ENCODE data around the gene MYO5A. TPM values are rescaled to one million over a fixed set of nuclear protein-coding genes. Genes with fewer than 3 reads are reported as not detected.
A peak's percentile ranks its signal among the peaks of the same experiment; 100 is the strongest.

The MYO5A gene
- 17.6 TPM for total RNA-seq (2021; ENCODE audit: unreplicated experiment)
- 9.4 and 10.3 TPM in 2 replicates for polyA plus RNA-seq (2012)
- Bru-seq, nascent RNA = percentile 64 among the genes with signal in this experiment
- percentile 71 among the genes with signal in this experiment for BruChase-seq, experiment 1, labeled RNA remaining after a 6-hour chase
- percentile 58 among the genes with signal in this experiment for BruChase-seq, experiment 2, labeled RNA remaining after a 2-hour chase
- long read RNA-seq, partial matches to known transcripts = 4 of 14 reads
- long read RNA-seq, other reads (novel, unspliced or antisense) = 10 of 14 reads

DNA sequence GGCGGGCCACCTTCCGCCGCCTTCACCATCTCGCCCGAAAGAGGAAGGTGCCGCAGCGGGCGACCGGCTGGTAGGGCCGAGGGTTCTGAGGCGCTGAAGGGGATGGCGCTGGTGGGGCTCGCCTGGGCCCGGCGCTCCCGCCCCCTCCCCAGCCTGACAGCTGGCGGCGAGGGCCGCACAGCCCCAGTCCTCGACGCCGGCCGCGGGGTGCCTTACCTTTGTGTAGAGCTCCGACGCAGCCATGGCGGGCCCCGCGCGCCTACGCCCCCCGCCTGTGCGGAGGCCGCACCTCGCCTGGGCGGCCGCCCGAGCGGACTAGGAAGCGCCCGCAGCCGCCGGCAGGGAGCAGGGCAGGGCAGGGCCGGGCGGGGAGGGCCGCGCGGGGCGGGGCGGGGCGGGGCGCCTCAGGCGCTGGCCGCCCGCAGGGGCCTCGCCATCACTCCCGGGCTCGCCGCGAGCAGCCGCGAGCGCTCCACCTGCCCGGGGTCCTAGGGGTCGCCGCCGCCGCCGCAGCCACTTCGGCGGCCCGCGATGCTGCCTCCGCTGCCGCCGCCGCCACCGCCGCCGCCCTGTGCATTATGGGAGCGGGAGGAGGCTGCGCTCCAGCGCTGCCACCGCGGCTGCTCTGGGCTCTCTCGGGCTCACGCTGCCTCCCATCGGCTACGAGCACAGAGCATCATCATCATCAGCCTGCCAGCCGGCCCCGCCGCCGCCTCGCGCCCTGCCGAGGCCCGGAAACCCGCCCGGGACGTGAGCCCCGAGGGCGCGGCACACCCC is at the start of gene MYO5A:
TSS of gene MYO5A (minus strand) at position 317 of the 777 bp plus-strand sequence. CDS start at position 243, 74 bp downstream.
- Histone ChIP-seq H3K9ac (ENCODE audit: low read length) (peak within 1 kb of the TSS; percentile 65), H3K9me2 (ENCODE audit: insufficient read depth) (no peaks in the 10 kb centered on the region), H3K4me3 (replicated peaks in 1 of 2; ENCODE audit: low read depth in 1 of 2, low read length in 2 of 2) (peak within 1 kb of the TSS; percentile 77 to 80), H3K4me1 (ENCODE audit: control insufficient read depth in 1 of 2, insufficient read depth in 2 of 2, low read length in 2 of 2) (peaks cover 2 to 21% of the 10 kb centered on the region in 2 experiments; a peak in 3 of 4 replicates), H3K27ac (ENCODE audit: low read depth, low read length) (peak within 1 kb of the TSS; percentile 76), H2AFZ (ENCODE audit: low read depth, low read length, poor library complexity, severe bottlenecking) (peak within 1 kb of the TSS; percentile 97), H4K20me1 (ENCODE audit: insufficient read depth) (no peaks in the 10 kb centered on the region), H3K27me3 (ENCODE audit: insufficient read depth, low read length) (no peaks in the 10 kb centered on the region), H3K9me3 (ENCODE audit: control insufficient read depth in 1 of 2, insufficient read depth in 1 of 2, low read depth in 1 of 2, low read length in 2 of 2) (no peaks in the 10 kb centered on the region), H3K36me3 (ENCODE audit: control insufficient read depth in 1 of 2, insufficient read depth in 2 of 2, low read length in 2 of 2) (no peaks in the 10 kb centered on the region), H3K4me2 (ENCODE audit: low read length) (peak within 1 kb of the TSS; percentile 86), H3K79me2 (ENCODE audit: insufficient read depth, low read length) (no peaks in the 10 kb centered on the region; the same call in none of the 2 replicates)
- ChIA-PET CTCF (no interaction called here), POLR2A (no interaction called here), RAD21 (ENCODE audit: low non-redundant PET in 1 of 2, low total read pairs in 2 of 2, uncharacterized antibody in 2 of 2, unreplicated experiment in 2 of 2) (no interaction called here)
- BruUV-seq (replicated peaks) = no TSS peak
- ATAC-seq = peak; percentile 94
- DNase-seq (ENCODE audit: low read depth, low spot score) = peak; percentile 22
- intact Hi-C loops (cut with micrococcal nuclease) = no loop called here
- no peak for TF ChIP-seq ZNF274 (IDR thresholded peaks at IDR 0.05; ENCODE audit: low read depth, low read length)
- TF ChIP-seq EZH2phosphoT487 (IDR thresholded peaks at IDR 0.05; ENCODE audit: borderline replicate concordance) = no peak
- TF ChIP-seq JUND (IDR thresholded peaks at IDR 0.05) = no peak
- no peak for TF ChIP-seq REST (IDR thresholded peaks at IDR 0.05; ENCODE audit: low read depth)
- TF ChIP-seq, protein P1, sequence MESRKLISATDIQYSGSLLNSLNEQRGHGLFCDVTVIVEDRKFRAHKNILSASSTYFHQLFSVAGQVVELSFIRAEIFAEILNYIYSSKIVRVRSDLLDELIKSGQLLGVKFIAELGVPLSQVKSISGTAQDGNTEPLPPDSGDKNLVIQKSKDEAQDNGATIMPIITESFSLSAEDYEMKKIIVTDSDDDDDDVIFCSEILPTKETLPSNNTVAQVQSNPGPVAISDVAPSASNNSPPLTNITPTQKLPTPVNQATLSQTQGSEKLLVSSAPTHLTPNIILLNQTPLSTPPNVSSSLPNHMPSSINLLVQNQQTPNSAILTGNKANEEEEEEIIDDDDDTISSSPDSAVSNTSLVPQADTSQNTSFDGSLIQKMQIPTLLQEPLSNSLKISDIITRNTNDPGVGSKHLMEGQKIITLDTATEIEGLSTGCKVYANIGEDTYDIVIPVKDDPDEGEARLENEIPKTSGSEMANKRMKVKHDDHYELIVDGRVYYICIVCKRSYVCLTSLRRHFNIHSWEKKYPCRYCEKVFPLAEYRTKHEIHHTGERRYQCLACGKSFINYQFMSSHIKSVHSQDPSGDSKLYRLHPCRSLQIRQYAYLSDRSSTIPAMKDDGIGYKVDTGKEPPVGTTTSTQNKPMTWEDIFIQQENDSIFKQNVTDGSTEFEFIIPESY (IDR thresholded peaks at IDR 0.05; ENCODE audit: extremely low read depth, insufficient replicate concordance, low read length) = no peak
- peak; percentile 8 for TF ChIP-seq TCF7L2 (IDR thresholded peaks at IDR 0.05; ENCODE audit: borderline replicate concordance, extremely low read depth, insufficient read depth, insufficient read length)
- TF ChIP-seq EZH2 (IDR thresholded peaks at IDR 0.05) = no peak
- no peak for TF ChIP-seq ELF1 (IDR thresholded peaks at IDR 0.05; ENCODE audit: borderline replicate concordance, low read depth)
- 0 out of 2 replicates have a peak, but pooled peaks have one; percentile 26 for TF ChIP-seq EGR1 (IDR thresholded peaks at IDR 0.05; ENCODE audit: low read depth)
- TF ChIP-seq POLR2A (IDR thresholded peaks at IDR 0.05; ENCODE audit: borderline replicate concordance, extremely low read depth, insufficient read depth, insufficient read length) = no peak
- peak; percentile 78 for TF ChIP-seq POLR2AphosphoS5 (IDR thresholded peaks at IDR 0.05; ENCODE audit: low read depth, low read length)
- peak in 1 of 3 experiments; percentile 1; a peak in 1 of 6 replicates for TF ChIP-seq CTCF (IDR thresholded peaks at IDR 0.05 in 2 of 3, conservative IDR thresholded peaks at IDR 0.05 in 1 of 3; ENCODE audit: borderline replicate concordance in 1 of 3, insufficient read depth in 1 of 3, low read depth in 2 of 3, low read length in 2 of 3)
- TF ChIP-seq RAD21 (IDR thresholded peaks at IDR 0.05; ENCODE audit: low read depth) = peak; percentile 35; the same call in 1 of the 2 replicates
- TF ChIP-seq SRF (IDR thresholded peaks at IDR 0.05; ENCODE audit: low read depth) = no peak
- no peak for TF ChIP-seq CEBPB (IDR thresholded peaks at IDR 0.05; ENCODE audit: low read depth)
- TF ChIP-seq MAX (IDR thresholded peaks at IDR 0.05) = peak; percentile 7
- TF ChIP-seq YY1 (IDR thresholded peaks at IDR 0.05; ENCODE audit: extremely low read depth, insufficient replicate concordance, low read depth, low read length) = peak; percentile 64

Data from HCT116 (cell line).